ENCODE data around the gene IDH3A. TPM values are rescaled to one million over a fixed set of nuclear protein-coding genes. Genes with fewer than 3 reads are reported as not detected.

The IDH3A gene
- total and polyA plus RNA-seq, 5 donors = 193 to 523 (median 447) TPM

- no peak overlapping the region for H3K27ac ChIP-seq (ENCODE audit: low read length)
- no peaks in the 10 kb centered on the region for H3K9me3 ChIP-seq (ENCODE audit: control insufficient read depth, low read length)
- 91% methylated on average over 10 of the region's 10 CpGs for WGBS
- H3K27me3 ChIP-seq (ENCODE audit: control insufficient read depth, insufficient read depth) = no peaks in the 10 kb centered on the region
- ATAC-seq (no peak), DNase-seq (no peak)
- intact Hi-C loops (cut with DNase I) = no loop called here
- no peaks in the 10 kb centered on the region for H3K4me1 ChIP-seq (ENCODE audit: control insufficient read depth, insufficient read depth, low read length)
- no peak overlapping the region for H3K4me3 ChIP-seq (ENCODE audit: low read length)
Observed at GRCh38 chr15:78167227-78167888, 18.2 kb downstream of the IDH3A start.

DNA sequence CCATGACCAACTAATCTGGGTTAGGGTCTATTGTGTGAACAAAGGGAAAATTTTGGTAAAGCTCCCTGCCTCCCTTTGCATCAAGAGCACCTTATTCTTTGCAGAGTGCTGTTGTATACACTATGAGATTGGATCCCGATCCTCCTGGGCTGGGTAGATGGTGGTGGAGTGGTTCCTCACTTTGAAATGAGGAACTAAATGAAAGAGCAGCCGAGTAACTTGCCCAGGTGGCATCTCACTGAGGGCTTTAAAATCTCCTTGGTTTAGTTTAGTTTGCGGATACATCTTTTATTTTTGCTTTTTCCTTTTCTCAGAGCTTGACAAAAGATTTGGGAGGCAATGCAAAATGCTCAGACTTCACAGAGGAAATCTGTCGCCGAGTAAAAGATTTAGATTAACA lies 19.4 kb downstream of the IDH3A start:
- ATAC-seq (no peak), DNase-seq (no peak)
- Histone ChIP-seq H3K27me3 (ENCODE audit: control insufficient read depth, insufficient read depth) (no peaks in the 10 kb centered on the region), H3K4me1 (ENCODE audit: control insufficient read depth, insufficient read depth, low read length) (no peaks in the 10 kb centered on the region), H3K9me3 (ENCODE audit: control insufficient read depth, low read length) (no peaks in the 10 kb centered on the region), H3K4me3 (ENCODE audit: low read length) (no peak overlapping the region), H3K27ac (ENCODE audit: low read length) (no peak overlapping the region)
- WGBS = 87% methylated on average over 5 of the region's 5 CpGs
- intact Hi-C loops (cut with DNase I) = no loop called here

GRCh38 chr15:78170848-78171773 lies 21.9 kb downstream of the IDH3A start:
- Histone ChIP-seq H3K4me3 (ENCODE audit: low read length) (no peak overlapping the region), H3K9me3 (ENCODE audit: control insufficient read depth, low read length) (no peaks in the 10 kb centered on the region), H3K27ac (ENCODE audit: low read length) (no peak overlapping the region), H3K4me1 (ENCODE audit: control insufficient read depth, insufficient read depth, low read length) (no peaks in the 10 kb centered on the region), H3K27me3 (ENCODE audit: control insufficient read depth, insufficient read depth) (no peaks in the 10 kb centered on the region)
- DNase-seq = no peak
- WGBS = 66% methylated on average over 17 of the region's 17 CpGs
- ATAC-seq = peak in 1 of 2 donors; percentile 20
- intact Hi-C loops (cut with DNase I) = loop anchor here in 1 of 4 donors (10.0 kb wide), 1 partner anchor 74 kb away; no protein-coding TSS in a partner anchor

DNA sequence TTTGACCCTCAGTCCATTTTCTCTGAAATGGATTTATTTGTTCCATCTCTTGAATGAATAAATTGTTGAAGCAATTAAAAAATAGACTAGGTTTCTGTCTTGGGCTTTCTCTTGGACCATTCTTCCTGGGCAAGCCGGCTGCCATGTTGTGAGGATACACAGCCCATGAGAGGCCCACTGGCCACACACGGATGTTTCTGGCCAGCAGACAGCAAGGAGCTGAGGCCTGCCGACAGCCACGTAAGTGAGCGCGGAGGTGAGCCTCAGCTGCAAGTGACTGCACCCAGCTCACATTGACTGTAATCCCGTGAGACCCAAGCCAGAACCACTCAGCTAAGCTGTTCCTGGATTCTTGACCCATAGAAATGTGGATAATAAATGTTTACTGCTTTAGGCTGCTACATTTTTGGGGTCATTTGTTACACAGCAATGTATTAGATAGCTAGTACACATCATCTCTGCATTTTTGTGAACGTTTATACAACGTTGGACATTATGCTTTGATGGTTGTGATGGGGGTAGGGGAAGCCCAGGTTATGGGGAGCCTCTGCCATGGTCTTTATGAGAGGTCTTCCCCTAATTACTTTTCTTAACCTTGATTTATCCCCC lies 22.8 kb downstream of the IDH3A start:
- Histone ChIP-seq H3K9me3 (ENCODE audit: control insufficient read depth, low read length) (no peaks in the 10 kb centered on the region), H3K4me3 (ENCODE audit: low read length) (no peak overlapping the region), H3K4me1 (ENCODE audit: control insufficient read depth, insufficient read depth, low read length) (no peaks in the 10 kb centered on the region), H3K27ac (ENCODE audit: low read length) (no peak overlapping the region), H3K27me3 (ENCODE audit: control insufficient read depth, insufficient read depth) (no peaks in the 10 kb centered on the region)
- DNase-seq = no peak
- WGBS = 97% methylated on average over 9 of the region's 9 CpGs
- intact Hi-C loops (cut with DNase I) = loop anchor here in 1 of 4 donors (10.0 kb wide), 1 partner anchor 73 kb away; no protein-coding TSS in a partner anchor
- no peak for ATAC-seq

DNA sequence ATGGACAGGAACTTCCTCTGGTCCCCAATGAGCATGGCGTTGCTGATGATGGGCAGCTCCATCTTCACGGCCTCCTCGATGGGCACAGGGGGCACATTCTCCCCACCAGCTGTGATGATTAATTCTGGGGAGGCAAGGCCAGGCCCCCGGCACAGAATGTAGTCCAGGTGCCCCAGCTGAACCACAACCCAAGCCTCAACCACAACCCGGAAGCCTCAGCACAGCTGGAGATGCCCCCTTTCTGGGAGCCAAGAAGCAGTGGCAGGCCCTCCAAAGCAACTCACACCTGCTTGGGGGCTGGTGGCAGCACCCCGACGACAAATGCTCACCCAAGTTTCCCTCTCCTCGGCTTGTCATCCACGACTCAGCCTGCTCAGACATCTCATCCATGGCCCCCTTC lies 25.2 kb downstream of the IDH3A start:
- Histone ChIP-seq H3K27ac (ENCODE audit: low read length) (no peak overlapping the region), H3K27me3 (ENCODE audit: control insufficient read depth, insufficient read depth) (no peaks in the 10 kb centered on the region), H3K9me3 (ENCODE audit: control insufficient read depth, low read length) (no peaks in the 10 kb centered on the region), H3K4me3 (ENCODE audit: low read length) (no peak overlapping the region), H3K4me1 (ENCODE audit: control insufficient read depth, insufficient read depth, low read length) (no peaks in the 10 kb centered on the region)
- 74% methylated on average over 9 of the region's 9 CpGs for WGBS
- ATAC-seq = no peak
- intact Hi-C loops (cut with DNase I) = loop anchor here in 1 of 4 donors (10.0 kb wide), 1 partner anchor 70 kb away; no protein-coding TSS in a partner anchor
- no peak for DNase-seq

DNA sequence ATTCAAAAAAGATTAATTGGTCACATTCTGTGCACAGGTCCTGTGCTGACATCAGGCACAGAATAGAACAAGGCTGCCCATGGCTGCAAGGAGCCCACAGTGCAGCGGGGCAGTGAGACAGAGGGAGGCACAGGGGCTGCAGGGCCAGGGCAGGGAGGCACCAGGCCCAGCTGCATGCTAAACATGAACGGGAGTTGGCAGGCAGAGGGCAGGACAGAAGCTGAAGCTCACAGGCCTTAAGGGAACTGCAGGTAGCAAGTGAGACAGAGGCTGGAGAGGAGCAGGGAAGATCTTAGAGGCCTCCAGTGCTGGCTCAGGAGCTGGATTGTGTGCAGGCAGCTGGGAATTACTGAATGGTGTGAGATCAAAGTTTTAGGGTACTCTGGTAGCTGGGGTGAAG lies 26.2 kb downstream of the IDH3A start:
- no peak overlapping the region for H3K4me3 ChIP-seq (ENCODE audit: low read length)
- WGBS = 36% methylated on average over 2 of the region's 2 CpGs
- no peaks in the 10 kb centered on the region for H3K9me3 ChIP-seq (ENCODE audit: control insufficient read depth, low read length)
- intact Hi-C loops (cut with DNase I) = loop anchor here in 1 of 4 donors (10.0 kb wide), 1 partner anchor 69 kb away; no protein-coding TSS in a partner anchor
- no peaks in the 10 kb centered on the region for H3K27me3 ChIP-seq (ENCODE audit: control insufficient read depth, insufficient read depth)
- DNase-seq = no peak
- no peaks in the 10 kb centered on the region for H3K4me1 ChIP-seq (ENCODE audit: control insufficient read depth, insufficient read depth, low read length)
- ATAC-seq = no peak
- no peak overlapping the region for H3K27ac ChIP-seq (ENCODE audit: low read length)

DNA sequence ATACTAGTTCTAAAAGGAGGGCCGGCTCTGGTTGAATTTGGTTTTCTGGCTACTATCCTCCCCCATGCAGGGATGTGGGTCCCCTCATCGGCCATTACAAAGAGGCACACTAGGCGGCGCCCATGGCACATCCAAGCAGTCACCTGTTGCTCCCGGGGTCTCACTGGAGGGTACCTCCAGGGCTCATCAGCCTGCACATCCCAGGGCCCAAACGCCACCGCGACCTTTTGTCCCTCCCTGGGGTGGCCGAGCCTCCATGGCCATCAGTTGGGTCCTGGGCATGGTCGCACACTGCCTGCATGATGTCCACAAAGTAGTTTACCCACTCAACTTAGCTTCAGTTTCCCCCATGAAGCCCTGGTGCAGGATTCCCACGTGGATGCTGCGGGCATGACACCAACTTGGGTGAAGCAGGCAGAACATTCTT lies 28.3 kb downstream of the IDH3A start:
- ATAC-seq = peak; percentile 50 to 52

GRCh38 chr15:78178064-78178463 lies 28.9 kb downstream of the IDH3A start:
- ATAC-seq (no peak), DNase-seq (no peak)
- intact Hi-C loops (cut with DNase I) = loop anchor here in 1 of 4 donors (10.0 kb wide), 1 partner anchor 67 kb away; no protein-coding TSS in a partner anchor
- 84% methylated on average over 6 of the region's 6 CpGs for WGBS
- no peak overlapping the region for H3K4me3 ChIP-seq (ENCODE audit: low read length)
- no peaks in the 10 kb centered on the region for H3K27me3 ChIP-seq (ENCODE audit: control insufficient read depth, insufficient read depth)
- no peaks in the 10 kb centered on the region for H3K4me1 ChIP-seq (ENCODE audit: control insufficient read depth, insufficient read depth, low read length)
- no peak overlapping the region for H3K27ac ChIP-seq (ENCODE audit: low read length)
- no peaks in the 10 kb centered on the region for H3K9me3 ChIP-seq (ENCODE audit: control insufficient read depth, low read length)

More for the DNA sequence above, 28.3 kb downstream of the IDH3A start:
- peak in 2 of 3 donors; percentile 74 to 79 for DNase-seq
- intact Hi-C loops (cut with DNase I) = loop anchor here in 2 of 4 donors (2.0 to 10.0 kb wide), 2 partner anchors 63 to 67 kb away; no protein-coding TSS in a partner anchor
- Histone ChIP-seq H3K4me3 (ENCODE audit: low read length) (no peak overlapping the region), H3K4me1 (ENCODE audit: control insufficient read depth, insufficient read depth, low read length) (no peaks in the 10 kb centered on the region), H3K27ac (ENCODE audit: low read length) (no peak overlapping the region), H3K27me3 (ENCODE audit: control insufficient read depth, insufficient read depth) (no peaks in the 10 kb centered on the region), H3K9me3 (ENCODE audit: control insufficient read depth, low read length) (no peaks in the 10 kb centered on the region)
- 21% methylated on average over 12 of the region's 12 CpGs for WGBS

- DNase-seq = no peak
- no peaks in the 10 kb centered on the region for H3K4me1 ChIP-seq (ENCODE audit: control insufficient read depth, insufficient read depth, low read length)
- H3K4me3 ChIP-seq (ENCODE audit: low read length) = no peak overlapping the region
- H3K27ac ChIP-seq (ENCODE audit: low read length) = no peak overlapping the region
- no peaks in the 10 kb centered on the region for H3K9me3 ChIP-seq (ENCODE audit: control insufficient read depth, low read length)
- no peak for ATAC-seq
- intact Hi-C loops (cut with DNase I) = loop anchor here in 1 of 4 donors (10.0 kb wide), 1 partner anchor 65 kb away; no protein-coding TSS in a partner anchor
- no peaks in the 10 kb centered on the region for H3K27me3 ChIP-seq (ENCODE audit: control insufficient read depth, insufficient read depth)
- whole genome bisulfite sequencing = 85% methylated on average over 12 of the region's 12 CpGs
Observed at GRCh38 chr15:78179286-78179840, 30.2 kb downstream of the IDH3A start.

- Histone ChIP-seq H3K4me3 (ENCODE audit: low read length) (no peak overlapping the region), H3K27me3 (ENCODE audit: control insufficient read depth, insufficient read depth) (no peaks in the 10 kb centered on the region), H3K4me1 (ENCODE audit: control insufficient read depth, insufficient read depth, low read length) (no peaks in the 10 kb centered on the region), H3K9me3 (ENCODE audit: control insufficient read depth, low read length) (no peaks in the 10 kb centered on the region), H3K27ac (ENCODE audit: low read length) (no peak overlapping the region)
- DNase-seq = no peak
- WGBS = 88% methylated on average over 5 of the region's 5 CpGs
- intact Hi-C loops (cut with DNase I) = loop anchor here in 3 of 4 donors (5.0 to 10.0 kb wide), 2 partner anchors 57 to 65 kb away; no protein-coding TSS in a partner anchor
- ATAC-seq = no peak
Observed at GRCh38 chr15:78179906-78180305, 30.7 kb downstream of the IDH3A start.
